Umbilical cord (tissue), 2 donors: ENCODE measurements around the gene CDC34. TPM values are rescaled to one million over a fixed set of nuclear protein-coding genes. Genes with fewer than 3 reads are reported as not detected.
A peak's percentile ranks its signal among the peaks of the same experiment; 100 is the strongest.

ENCODE experiments used
- DNase-seq: peaks from one replicate; pipeline ENCODE4 v3.0.0-alpha.2; 2015; ENCODE audit warnings: low spot score
- total RNA-seq: library from RNA; depleted of rRNA; stranded (reverse); fragments of >200 nt; gene quantifications from one replicate; pipeline ENCODE4 v1.2.3, GENCODE V29; 2014; ENCODE audit warnings: low replicate concordance; ENCODE audit not compliant: insufficient read depth

Gene CDC34
- total RNA-seq, 1 donor from 2014 or later: 74.9 TPM

DNA sequence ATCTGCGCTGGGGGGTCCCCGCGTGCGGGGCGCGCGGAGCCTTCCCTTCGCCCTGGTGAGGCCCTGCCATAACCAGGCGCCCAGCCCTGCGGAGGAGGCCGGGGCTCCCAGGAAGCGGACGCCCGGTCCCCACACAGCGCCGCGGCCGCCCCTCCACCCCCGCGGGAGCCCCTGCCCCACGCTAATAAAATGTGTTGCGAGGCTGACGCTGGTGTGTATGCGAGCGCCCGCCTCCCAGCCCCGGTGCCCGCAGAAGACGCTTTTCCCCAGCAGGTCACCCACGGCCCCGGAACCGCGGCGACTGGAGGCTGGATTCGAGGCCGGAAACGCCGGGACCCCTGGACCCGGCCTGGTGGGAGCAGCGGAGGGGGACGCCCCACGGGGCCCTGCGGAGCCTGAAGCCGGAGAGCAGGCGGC, 12.1 kb upstream of the CDC34 start:
- no peak for DNase-seq

DNA sequence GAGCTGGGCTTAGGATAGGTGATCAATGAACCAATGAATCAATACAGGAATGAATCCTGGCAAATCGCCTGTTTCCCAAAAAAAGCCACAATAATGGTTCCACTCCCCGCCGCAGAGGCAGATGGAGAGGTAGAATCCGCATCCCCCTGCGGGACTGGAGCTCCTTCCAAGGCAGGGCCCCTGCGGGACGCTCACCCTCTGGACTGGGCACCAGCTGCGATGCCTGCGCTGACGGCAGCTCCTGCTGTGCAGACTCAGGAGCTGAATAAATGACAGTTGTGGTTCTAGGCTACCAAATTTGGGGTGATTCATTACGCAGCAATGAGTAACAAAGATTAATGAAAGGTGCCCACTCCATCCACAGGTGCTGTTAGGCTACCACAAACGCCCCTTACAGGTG, 8.8 kb upstream of the CDC34 start:
- DNase-seq: no peak

DNA sequence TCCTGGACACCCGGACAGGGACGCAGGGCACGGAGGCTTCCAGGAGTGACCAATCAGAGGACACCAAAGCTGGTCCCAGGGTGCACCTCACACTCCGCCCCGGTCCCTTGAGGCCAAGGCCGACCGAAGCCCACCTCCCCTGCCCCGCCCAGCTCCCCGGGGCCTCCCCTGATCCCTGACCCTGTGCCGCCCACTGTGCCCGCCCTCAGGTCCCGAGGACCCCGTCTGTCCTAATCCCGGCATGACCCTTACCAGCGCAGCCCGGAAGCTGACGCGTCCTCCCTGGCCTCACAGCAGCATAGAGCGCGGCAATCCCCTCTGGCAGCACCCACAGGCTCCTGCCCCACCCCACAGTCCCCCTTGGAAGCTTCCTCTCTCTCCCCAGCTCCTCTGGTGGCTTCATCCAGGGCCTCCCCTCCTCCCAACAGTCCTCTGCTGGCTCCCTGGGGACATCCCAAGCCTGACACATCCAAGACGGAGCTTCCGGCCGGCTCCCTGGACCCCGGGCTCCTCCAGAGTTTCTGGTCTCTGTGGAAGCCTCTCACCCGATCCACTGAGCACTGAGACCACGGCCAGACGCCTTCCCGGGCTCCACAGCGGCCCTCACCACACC, 7.4 kb upstream of the CDC34 start:
- peak; percentile 30 for DNase-seq

DNA sequence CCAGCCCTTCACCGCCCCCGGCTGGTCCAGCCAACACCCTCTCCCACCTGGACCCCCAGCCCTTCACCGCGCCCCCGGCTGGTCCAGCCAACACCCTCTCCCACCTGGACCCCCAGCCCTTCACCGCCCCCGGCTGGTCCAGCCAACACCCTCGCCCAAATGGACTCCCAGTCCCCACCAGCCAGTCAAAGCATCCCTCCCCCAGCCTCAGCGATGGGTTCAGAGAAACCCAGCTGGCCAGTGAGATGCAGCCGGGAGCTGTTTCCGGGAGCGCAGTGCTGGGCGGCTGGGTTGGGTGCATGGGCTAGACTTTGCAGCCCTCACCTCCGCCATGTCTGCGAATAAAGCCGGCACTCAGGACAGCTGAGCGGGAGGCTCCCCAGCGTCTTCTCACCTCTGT, 6.5 kb upstream of the CDC34 start:
- no peak for DNase-seq

DNA sequence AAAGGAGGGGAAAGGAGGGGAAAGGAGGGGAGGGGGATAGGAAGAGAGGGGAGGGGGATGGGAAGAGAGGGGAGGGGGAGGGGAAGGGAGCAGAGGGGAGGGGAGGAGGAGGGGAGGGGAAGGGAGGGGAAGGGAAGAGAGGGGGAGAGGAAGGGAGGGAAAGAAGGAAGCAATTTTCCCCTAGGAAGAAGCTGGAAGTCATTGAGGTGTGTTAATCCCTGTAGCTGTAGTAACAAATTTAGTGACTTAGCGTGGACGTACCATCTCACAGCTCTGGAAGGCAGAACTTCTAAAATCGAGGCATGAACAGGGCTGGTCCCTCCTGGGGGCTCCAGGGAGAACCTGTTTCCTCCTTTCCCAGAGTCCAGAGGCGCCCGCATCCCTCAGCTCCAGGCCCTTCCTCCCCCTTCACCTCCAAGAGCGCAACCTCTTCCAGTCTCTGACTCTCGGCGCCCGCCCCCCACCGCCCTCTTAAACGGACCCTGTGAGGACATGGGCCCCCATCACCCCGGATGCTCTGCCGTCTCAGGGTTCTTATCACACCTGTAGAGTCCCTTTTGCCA, 5.6 kb upstream of the CDC34 start:
- no peak for DNase-seq

DNA sequence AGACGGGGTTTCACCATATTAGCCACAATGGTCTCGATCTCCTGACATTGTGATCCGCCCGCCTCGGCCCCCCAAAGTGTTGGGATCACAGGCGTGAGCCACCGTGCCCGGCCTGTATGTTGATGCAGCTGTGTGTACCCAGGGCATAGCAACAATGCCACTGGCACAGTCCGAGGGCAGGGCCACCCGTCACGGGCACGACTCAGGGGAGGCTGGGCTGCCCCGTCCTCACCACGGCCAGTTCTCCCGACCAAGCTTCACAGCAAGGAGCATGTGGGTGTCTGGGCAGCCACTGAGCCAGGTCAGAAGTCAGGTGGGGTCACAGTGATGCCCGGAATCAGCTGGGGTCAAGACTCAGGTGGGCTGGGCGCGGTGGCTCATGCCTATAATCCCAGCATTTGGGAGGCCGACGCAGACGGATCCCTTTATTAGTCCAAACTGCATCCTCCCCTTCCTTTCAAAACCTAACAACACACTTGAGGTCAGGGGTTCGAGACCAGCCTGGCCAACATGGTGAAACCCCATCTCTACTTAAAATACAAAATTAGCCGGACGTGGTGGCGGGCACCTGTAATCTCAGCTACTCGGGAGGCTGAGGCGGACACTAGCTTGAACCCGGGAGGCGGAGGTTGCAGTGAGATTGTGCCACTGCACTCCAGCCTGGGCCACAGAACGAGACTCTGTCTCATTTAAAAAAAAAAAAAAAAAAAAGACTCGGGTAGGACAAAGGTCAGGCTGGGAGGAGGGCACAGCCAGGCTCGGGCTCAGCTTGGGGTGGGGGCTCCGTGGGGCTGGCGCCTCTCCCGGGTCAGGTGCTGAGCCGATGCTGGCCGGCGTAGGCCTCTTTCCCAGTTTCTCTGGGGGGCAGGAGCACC, 1.2 kb upstream of the CDC34 start:
- no peak for DNase-seq

DNA sequence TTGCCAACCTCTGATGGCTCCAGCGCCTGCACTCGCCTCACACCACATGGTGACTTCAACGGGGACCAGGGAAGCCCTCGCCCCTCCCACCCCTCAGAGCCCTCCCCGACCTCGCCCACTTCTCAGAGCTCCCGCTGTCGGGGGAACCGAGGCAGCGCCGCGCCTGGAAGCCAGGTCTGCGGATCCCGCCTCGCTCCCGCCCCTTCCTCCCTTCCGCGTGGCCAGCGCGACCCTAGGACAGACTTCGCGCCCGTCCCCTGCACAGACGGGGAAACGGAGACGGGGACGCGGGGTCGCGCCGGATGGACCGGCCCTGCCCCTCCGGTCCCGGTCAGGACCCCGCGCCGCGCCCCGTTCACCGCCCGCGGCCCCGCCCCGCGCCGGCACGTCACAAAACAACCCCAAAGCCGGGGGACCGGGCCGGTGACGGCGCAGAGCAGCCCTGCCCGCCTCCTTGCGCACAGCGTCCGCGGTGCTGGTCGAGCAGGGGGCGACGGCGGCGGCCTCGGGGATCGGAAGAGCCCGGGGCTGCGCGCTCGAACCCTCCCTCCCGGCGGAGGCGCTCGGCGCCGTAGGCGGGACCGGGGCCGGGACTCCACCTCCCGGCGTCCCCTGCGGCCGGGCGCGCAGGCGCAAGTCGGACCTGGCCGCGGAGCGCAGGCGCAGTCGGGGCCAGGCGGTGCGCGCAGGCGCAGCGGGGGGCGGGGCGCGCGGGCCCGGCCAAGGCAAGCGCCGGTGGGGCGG, 379 bp upstream of the CDC34 start:
- peak; percentile 89 for DNase-seq

DNA sequence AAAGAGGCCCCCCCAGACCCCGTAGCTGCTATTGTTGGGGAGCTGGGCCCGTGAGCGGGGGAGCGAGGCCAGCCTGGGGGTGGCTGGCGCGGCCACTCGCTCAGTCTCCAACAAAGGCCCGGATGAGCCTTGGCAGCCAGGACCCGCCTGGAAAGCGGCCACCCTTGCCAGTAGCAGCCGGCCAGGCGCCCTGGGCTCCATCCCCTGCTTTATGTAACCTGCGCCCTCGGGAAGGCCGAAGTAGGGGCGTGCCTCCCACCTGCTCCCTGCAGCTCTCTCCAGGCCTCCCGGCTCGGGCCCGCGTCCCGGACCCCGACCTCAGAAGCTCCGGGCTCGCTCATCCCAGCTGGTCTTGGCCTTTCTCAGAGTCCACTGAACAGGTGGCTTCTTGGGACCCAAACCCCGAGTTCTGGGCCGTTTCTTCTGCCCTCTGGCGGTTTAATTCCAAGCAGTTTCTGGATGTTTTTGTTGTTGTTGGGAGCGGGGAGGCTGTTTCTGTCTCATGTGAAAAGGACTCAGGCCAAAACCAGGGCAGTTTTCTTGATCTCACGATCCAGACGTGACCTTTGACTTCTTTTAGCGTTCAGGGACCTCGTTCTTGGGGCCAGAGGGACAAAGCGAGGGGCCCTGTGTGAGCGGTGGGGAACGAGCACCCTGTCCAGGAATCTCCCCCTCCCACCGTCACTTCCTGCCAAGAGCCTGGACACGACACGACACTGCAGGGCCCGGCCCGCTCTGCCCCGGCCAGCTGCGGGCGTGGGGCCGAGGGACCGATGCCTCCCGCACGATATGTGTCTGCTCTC, 1.2 kb downstream of the CDC34 start:
- DNase-seq: peak; percentile 76

DNA sequence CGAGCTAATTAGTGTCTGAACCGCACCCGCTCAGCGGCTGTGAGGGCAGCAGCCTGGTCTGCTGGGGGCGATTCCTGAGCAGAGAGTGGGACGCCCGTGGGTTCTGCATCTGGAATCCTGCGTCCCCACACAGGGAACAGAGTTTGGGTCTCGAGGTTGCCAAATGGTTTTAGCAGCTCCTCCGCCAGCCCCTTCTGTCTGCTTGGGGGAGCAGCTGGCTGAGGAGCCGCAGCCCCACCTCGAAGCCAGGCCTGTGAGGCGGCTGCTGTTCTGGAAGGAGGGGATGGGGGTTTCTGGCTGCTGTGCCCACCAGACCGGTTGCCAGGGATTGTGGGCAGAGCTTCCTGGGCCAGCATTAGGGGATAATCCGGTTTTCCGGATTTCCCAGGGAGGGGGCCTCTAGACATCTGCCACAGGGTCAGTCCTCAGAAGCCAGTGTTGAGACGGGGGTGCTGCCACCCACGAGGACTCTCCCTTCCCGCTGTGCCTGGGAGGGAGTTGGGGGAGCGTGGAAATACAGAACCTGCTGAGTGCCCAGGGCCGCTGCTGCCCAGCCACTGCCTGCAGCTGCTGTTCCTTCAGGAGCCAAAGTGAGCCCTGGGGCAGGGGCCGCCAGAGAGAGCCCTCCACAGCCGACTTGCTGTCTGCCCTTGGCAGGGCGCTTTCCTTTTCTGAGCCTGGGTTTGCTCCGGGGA, 2.0 kb downstream of the CDC34 start:
- DNase-seq: no peak

DNA sequence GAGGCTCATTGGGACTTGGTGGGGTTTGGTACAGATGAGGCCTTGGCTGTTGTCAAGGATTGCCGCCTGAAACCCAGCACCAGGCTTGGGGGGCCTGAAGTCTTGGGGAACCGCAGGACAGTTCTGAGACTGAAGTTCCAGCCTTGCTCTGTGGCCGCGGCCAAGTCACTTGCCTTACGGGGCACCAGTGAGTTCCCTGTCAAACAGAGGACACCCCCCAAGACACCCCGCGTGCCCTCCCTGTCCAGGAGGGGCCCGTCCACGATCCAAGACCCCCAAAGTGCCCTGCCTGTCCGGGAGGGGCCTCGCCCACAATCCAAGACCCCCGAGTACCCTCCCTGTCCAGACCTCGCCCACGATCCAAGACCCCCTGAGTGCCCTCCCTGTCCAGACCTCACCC, 2.5 kb downstream of the CDC34 start:
- no peak for DNase-seq

DNA sequence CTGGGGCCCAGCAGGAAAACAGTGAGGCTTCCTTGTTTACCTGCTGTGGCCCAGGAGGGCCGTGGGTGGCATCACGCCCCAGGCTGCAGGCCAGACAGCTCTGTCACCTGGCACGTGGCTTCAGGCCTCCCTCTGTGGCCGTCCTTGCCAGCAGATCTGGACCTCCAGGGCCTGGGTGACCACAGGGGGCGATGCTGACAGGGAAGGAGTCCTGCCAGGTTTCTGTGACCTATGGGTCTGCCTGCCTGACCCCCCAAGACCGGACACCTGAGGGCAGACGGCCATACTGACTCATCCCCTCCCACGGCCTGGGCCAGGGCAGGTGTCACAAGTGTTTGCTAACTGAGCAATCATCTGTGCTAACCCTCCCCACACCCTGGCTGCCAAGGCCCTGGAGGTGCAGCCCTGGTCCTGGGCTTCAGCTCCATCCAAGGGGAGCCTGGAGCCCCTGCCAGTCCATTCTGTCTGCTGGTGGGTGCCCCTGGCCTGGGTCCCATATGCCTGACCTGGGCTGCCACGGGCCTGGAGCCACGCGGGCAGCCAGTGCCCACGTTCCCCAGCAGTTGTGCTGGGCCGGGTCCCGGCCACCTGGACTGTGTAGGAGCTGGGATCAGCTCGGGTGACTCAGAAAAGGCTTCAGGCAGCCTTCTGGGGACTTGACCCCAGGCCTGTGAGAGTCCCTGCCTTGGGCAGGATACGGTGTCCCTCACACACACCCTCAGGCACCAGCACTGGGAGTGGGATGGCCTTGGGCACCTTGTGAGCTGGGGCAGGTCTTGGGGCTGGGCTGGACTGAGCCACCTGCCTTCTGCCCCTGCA, 3.7 kb downstream of the CDC34 start:
- DNase-seq: no peak

DNA sequence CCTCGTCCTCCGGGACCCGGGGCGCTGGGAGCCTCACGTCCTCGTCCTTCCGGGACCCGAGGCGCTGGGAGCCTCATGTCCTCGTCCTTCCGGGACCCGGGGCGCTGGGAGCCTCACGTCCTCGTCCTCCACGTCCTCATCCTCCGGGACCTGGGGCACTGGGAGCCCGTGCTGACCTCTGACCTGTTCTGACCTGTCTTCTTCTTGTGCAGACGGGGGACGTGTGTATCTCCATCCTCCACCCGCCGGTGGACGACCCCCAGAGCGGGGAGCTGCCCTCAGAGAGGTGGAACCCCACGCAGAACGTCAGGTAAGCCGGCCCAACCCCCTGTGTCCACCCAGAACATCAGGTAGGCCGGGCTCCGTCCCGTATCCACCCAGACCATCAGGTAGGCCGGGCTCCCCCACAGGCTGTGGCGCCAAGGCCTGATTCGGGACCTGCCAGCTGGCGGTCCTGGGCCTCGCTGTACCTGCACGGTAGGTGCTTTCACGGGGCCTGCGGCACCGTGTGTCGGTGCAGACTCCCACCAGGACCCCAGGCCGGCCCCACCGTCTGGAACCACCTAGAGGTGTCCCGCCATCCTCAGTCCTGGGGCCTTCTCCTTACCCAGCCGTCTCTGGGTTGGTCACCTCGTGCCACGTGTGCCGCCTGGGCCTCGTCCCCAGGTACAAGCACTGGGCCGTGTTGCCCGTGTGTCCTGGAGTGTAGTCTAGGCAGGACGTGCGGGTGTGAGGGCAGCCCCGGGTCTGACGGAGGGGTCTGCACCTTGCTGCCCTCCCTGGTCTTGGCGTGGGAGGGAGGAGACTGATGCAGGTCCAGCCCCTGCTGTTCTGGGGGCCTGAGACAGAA, 4.7 kb downstream of the CDC34 start:
- no peak for DNase-seq

DNA sequence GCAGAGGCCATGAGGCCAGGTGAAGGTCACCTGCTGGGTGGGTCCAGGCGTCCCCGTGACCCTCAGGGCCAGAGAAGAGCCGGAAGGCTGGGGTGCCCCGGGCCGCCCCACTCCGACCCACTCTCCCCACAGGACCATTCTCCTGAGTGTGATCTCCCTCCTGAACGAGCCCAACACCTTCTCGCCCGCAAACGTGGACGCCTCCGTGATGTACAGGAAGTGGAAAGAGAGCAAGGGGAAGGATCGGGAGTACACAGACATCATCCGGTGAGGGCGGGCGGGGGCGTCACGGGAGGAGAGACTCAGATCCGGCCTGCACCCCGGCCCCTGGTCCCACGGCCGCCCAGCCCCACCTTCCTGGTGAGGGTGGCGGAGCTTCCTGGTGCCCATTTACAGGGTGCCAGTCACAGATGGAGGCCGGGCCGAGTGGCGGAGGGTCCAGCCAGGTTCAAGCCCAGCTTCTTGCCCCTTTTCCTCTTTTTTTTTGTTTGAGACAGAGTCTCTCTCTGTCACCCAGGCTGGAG, 5.4 kb downstream of the CDC34 start:
- no peak for DNase-seq

DNA sequence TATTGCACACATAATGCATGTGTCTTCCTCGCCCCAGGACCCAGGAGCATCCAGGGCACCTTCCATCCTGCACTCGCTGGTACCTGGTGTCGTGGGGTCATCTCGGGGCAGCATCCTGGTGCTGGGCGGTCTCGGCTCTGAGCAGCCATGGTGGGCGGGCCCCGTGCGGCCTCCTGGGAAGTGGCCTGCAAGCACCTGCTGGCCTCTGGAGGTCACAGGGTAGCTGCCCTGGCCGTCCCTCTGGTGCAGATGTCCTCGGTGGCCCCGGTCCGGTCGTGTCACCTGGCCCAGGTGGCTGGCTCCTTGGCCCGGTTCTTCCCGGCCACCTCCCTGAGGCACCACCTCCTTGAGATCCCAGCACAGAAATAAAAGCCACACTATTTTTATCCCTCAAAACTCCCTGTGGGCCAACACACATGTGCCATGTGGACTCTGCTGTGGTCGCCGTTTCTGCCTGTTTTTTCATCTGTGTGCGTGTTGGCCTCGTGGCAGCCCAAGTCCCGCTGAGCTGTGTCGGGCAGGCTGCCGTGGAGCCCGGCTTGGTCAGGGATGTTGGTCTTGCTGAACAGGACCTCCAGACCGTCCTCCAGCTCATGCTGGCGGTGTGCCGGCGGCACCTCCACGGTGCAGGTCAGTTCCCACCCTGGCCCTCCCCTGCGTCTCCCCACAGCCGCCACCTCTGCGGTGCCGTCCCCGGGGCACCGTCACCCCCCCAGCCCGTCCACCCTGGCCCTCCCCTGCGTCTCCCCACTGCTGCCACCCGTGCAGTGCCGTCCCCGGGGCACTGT, 7.3 kb downstream of the CDC34 start:
- DNase-seq: no peak

DNA sequence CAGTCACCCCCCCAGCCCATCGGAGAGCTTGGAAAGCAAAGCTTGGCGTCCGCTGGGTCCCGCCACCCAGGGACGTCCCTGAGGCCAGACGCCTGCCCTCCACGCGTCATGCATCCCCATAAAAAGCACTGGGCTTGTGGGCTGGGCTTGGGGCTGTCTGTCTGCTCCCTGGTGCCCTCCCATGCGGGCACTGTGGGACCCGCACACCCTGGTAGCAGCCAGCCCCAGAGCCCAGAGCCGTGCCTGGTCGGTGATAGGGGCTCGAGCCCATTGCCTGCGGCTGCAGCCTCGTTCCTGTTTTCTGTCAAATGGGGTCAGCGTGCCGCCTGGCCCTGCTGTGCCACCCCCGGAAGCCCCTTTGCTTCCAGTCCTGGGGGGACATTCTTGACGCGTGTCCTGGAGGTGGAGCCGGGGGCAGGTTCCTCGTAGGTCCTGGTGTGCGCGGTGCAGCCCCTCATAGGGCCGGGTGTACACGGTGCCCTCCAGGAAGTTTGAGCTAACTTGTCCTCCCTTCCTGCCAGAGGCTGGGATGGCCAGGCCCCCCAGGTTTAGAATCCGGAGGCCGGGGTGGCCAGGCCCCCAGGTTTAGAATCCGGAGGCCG, 8.0 kb downstream of the CDC34 start:
- no peak for DNase-seq

DNA sequence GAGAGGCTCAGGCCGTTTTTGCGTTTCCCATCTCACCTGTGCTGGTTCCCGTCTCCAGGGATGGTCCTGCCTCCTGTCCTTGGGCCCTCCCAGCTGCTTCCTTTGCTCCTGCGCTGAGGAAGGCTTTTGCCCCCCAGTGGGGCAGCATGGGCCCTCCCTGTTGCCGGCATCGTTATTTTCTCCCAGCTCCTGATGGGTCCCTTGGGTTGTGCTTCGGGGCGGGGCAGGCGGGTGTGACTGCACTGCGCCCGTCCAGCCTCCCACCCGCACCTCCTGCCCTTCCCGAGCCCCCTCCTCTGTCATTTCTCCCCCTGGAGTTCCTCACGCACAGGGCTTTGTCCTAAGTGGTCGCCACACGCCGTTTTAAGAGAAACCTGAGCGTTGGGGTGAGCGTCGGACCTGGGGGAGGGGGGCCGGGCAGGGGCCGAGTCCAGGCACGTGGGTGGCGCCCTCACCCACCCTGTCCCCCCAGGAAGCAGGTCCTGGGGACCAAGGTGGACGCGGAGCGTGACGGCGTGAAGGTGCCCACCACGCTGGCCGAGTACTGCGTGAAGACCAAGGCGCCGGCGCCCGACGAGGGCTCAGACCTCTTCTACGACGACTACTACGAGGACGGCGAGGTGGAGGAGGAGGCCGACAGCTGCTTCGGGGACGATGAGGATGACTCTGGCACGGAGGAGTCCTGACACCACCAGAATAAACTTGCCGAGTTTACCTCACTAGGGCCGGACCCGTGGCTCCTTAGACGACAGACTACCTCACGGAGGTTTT, 9.5 kb downstream of the CDC34 start:
- no peak for DNase-seq

DNA sequence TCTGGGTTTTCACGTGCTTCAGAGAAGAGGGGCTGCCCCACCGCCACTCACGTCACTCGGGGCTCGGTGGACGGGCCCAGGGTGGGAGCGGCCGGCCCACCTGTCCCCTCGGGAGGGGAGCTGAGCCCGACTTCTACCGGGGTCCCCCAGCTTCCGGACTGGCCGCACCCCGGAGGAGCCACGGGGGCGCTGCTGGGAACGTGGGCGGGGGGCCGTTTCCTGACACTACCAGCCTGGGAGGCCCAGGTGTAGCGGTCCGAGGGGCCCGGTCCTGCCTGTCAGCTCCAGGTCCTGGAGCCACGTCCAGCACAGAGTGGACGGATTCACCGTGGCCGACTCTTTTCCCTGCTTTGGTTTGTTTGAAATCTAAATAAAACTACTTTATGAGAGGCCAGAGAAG, 10.1 kb downstream of the CDC34 start:
- no peak for DNase-seq
